ENCODE results near the gene SMTNL2. TPM values are rescaled to one million over a fixed set of nuclear protein-coding genes. Genes with fewer than 3 reads are reported as not detected.
"Not testable (repeated sequence)": the region's sequence is repeated elsewhere in the genome, so short reads cannot be mapped to it uniquely, and the experiment has no call there.

Gene SMTNL2
- polyA plus RNA-seq, 2 donors = 0.53 to 1.4 TPM

DNA sequence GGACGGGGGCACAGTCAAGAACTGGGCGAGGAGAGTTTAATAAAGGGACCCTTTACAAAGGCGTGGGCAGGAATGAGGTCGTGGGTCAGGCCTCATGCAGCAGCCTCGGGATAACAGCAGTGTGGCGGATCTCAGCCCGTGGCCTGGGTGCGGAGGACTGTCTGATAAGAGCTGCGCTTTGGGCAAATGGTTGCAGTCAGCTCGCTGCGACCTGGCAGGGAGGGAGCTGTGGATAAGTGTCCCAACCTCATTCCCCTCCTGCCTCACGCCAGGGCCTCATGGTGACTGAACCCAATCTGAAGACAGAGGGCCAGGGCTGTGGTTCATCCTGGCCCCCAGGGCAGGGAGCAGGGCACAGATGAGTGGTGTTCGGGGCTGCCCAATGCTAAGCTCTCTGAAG lies 13.6 kb downstream of the SMTNL2 start:
- H3K36me3 ChIP-seq (ENCODE audit: control insufficient read depth in 2 of 2, insufficient read depth in 2 of 2, low read length in 1 of 2) = no peaks in the 10 kb centered on the region
- H3K27me3 ChIP-seq (ENCODE audit: control insufficient read depth in 1 of 2, insufficient read depth in 2 of 2, low read length in 2 of 2) = no peaks in the 10 kb centered on the region
- peak overlapping the region; percentile 57 to 59 for H3K27ac ChIP-seq (ENCODE audit: low read depth in 2 of 2, low read length in 1 of 2)
- H3K4me3 ChIP-seq (ENCODE audit: low read depth in 1 of 2, low read length in 2 of 2) = no peak overlapping the region
- H3K4me1 ChIP-seq (ENCODE audit: control insufficient read depth in 2 of 2, insufficient read depth in 2 of 2, low read length in 1 of 2) = peaks cover 0 to 10% of the 10 kb centered on the region in 2 donors
- 78 to 84% methylated on average over 13 of the region's 13 CpGs for WGBS, 2 donors
- no peaks in the 10 kb centered on the region for H3K9me3 ChIP-seq (ENCODE audit: control insufficient read depth in 2 of 2, insufficient read depth in 1 of 2, low read depth in 1 of 2, low read length in 1 of 2)

DNA sequence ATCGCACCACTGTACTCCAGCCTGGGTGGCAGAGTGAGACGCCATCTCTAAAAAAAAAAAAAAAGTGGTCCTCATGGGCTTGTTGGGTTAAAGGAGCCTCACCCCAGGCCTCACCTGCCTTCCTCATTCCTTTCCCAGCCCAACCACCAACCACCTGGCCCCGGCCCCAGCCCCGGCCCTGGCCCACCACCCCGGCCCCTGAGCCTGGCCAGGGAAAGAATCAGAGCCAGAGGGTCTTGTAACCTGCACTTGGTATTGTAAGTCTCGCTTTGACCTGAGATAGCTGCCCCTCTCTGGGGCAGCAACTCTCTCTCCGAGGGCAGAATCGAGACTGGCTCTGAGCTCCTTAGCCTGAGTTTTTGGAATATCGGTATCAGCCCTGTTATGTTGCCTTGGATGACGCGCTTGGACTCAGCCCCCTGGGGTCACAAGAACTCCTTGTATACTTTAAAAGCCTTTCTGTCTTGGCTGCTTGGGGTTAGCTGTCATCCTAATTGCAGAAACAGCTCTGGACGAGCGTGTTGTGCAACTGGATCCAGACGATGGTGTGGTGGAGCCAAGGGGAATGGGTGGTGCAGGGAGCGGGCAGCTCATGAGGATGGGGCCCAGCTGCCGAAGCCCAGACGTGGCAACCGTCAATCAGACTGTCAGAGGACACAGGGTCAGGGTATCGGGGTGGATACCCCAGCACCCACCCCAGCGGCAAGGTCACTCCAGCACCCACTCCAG lies 14.6 kb downstream of the SMTNL2 start:
- Histone ChIP-seq H3K4me1 (ENCODE audit: control insufficient read depth in 2 of 2, insufficient read depth in 2 of 2, low read length in 1 of 2) (peaks cover 0 to 10% of the 10 kb centered on the region in 2 donors), H3K4me3 (ENCODE audit: low read depth in 1 of 2, low read length in 2 of 2) (no peak overlapping the region), H3K9me3 (ENCODE audit: control insufficient read depth in 2 of 2, insufficient read depth in 1 of 2, low read depth in 1 of 2, low read length in 1 of 2) (no peaks in the 10 kb centered on the region), H3K27ac (ENCODE audit: low read depth in 2 of 2, low read length in 1 of 2) (peak overlapping the region; percentile 59 to 88), H3K27me3 (ENCODE audit: control insufficient read depth in 1 of 2, insufficient read depth in 2 of 2, low read length in 2 of 2) (no peaks in the 10 kb centered on the region), H3K36me3 (ENCODE audit: control insufficient read depth in 2 of 2, insufficient read depth in 2 of 2, low read length in 1 of 2) (no peaks in the 10 kb centered on the region)
- WGBS, 2 donors = 66% methylated on average over 20 of the region's 20 CpGs

DNA sequence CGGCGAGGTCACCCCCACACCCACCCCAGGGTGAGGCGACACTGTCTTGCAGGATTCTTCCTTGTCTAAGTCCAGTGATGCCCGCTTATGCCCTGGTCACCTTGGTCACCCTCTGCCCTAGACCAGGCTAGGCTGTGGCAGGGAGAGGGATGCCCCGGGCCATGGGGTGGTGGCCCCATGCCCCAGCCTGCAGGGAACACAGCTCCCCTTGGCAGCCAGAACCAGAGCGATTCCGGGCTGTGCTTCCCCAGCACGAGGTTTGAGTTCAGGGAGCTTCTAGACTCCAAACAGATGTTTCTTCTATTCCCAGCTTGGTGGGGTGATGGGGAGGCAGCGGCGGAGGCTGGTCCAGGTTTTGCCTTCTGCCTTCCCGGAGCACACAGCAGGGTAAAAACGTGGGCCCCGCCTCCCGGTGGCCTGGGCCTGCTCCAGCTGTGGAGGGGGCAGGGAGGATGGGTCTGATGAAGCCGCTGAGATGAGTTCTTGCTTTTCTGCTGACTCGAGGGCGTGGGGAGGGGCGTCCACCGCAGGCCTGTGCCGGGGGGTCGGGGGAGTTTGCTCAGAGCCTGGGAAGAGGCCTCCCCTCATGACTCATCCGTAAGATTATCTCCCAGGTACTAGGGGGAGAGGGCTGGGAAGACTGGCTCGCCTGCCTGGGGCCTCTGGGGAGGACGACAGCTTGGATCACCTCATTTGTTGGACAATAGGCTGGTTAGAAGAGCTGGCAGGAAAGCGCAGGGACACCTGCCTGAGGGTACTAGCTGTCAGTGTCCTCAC lies 15.4 kb downstream of the SMTNL2 start:
- H3K36me3 ChIP-seq (ENCODE audit: control insufficient read depth in 2 of 2, insufficient read depth in 2 of 2, low read length in 1 of 2) = no peaks in the 10 kb centered on the region
- no peaks in the 10 kb centered on the region for H3K9me3 ChIP-seq (ENCODE audit: control insufficient read depth in 2 of 2, insufficient read depth in 1 of 2, low read depth in 1 of 2, low read length in 1 of 2)
- H3K4me1 ChIP-seq (ENCODE audit: control insufficient read depth in 2 of 2, insufficient read depth in 2 of 2, low read length in 1 of 2) = peaks cover 0 to 15% of the 10 kb centered on the region in 2 donors
- H3K27me3 ChIP-seq (ENCODE audit: control insufficient read depth in 1 of 2, insufficient read depth in 2 of 2, low read length in 2 of 2) = no peaks in the 10 kb centered on the region
- no peak overlapping the region for H3K4me3 ChIP-seq (ENCODE audit: low read depth in 1 of 2, low read length in 2 of 2)
- peak overlapping the region; percentile 71 to 81 for H3K27ac ChIP-seq (ENCODE audit: low read depth in 2 of 2, low read length in 1 of 2)
- 30 to 39% methylated on average over 25 of the region's 25 CpGs for WGBS, 2 donors

DNA sequence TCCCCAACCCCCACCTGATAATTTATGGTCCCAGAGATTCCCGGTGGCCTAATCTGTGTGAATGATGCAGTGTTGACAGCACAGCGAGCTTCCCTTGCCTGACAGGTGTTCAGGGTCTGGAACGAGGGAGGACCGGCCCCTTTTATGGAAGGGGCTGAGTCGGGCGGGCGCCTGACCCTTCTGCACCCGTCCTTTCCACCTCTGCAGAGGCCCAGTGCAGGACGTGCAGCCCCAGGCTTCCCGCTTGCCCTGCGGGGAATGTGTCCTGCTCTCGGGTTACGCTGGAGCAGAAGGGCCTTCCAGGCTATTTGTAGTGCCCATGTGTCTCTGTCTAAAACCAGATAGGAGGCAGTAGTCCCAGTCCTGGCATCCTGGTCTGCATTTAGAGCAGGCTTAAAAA lies 16.2 kb downstream of the SMTNL2 start:
- Histone ChIP-seq H3K36me3 (ENCODE audit: control insufficient read depth in 2 of 2, insufficient read depth in 2 of 2, low read length in 1 of 2) (no peaks in the 10 kb centered on the region), H3K9me3 (ENCODE audit: control insufficient read depth in 2 of 2, insufficient read depth in 1 of 2, low read depth in 1 of 2, low read length in 1 of 2) (no peaks in the 10 kb centered on the region), H3K27ac (ENCODE audit: low read depth in 2 of 2, low read length in 1 of 2) (peak overlapping the region in 1 of 2 donors; percentile 71), H3K27me3 (ENCODE audit: control insufficient read depth in 1 of 2, insufficient read depth in 2 of 2, low read length in 2 of 2) (no peaks in the 10 kb centered on the region), H3K4me1 (ENCODE audit: control insufficient read depth in 2 of 2, insufficient read depth in 2 of 2, low read length in 1 of 2) (peaks cover 0 to 15% of the 10 kb centered on the region in 2 donors), H3K4me3 (ENCODE audit: low read depth in 1 of 2, low read length in 2 of 2) (no peak overlapping the region)
- 67 to 75% methylated on average over 13 of the region's 13 CpGs for WGBS, 2 donors

DNA sequence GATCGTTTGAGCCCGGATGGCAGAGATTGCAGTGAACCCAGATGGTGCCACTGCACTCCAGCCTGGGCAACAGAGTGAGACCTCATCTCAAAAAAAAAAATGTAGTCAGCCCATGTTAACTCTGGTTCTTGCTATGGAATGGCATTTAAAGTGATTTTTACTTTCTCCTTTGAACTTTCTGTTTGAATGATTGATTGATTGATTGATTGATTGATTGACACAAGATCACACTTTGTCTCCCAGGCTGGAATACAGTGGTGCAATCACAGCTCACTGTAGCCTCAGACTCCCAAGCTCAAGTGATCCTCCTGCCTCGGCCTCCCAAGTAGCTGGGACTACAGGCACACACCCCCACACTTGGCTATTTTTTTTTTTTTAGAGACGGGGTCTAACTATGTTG lies 17.0 kb downstream of the SMTNL2 start:
- Histone ChIP-seq H3K9me3 (ENCODE audit: control insufficient read depth in 2 of 2, insufficient read depth in 1 of 2, low read depth in 1 of 2, low read length in 1 of 2) (no peaks in the 10 kb centered on the region), H3K27ac (ENCODE audit: low read depth in 2 of 2, low read length in 1 of 2) (no peak overlapping the region), H3K4me1 (ENCODE audit: control insufficient read depth in 2 of 2, insufficient read depth in 2 of 2, low read length in 1 of 2) (peaks cover 0 to 15% of the 10 kb centered on the region in 2 donors), H3K4me3 (ENCODE audit: low read depth in 1 of 2, low read length in 2 of 2) (no peak overlapping the region), H3K27me3 (ENCODE audit: control insufficient read depth in 1 of 2, insufficient read depth in 2 of 2, low read length in 2 of 2) (no peaks in the 10 kb centered on the region), H3K36me3 (ENCODE audit: control insufficient read depth in 2 of 2, insufficient read depth in 2 of 2, low read length in 1 of 2) (no peaks in the 10 kb centered on the region)
- 87 to 93% methylated on average over 4 of the region's 4 CpGs for WGBS, 2 donors

DNA sequence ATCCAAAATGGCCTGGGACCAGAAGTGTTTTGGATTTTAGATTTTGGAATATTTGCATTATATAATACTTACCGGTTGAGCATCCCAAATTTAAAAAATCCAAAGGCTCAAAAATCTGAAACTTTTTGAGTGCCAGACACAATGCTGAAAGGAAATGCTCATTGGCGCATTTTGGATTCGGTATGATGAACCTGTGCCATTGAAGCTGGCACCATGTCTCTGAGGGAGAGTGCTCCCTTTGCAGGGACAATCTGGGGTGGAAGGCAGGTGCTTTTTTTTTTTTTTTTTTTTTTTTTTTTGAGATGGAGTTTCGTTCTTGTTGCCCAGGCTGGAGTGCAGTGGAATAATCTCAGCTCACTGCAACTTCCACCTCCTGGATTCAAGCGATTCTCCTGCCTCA lies 17.7 kb downstream of the SMTNL2 start:
- Histone ChIP-seq H3K27ac (ENCODE audit: low read depth in 2 of 2, low read length in 1 of 2) (no peak overlapping the region), H3K4me1 (ENCODE audit: control insufficient read depth in 2 of 2, insufficient read depth in 2 of 2, low read length in 1 of 2) (peaks cover 0 to 15% of the 10 kb centered on the region in 2 donors), H3K4me3 (ENCODE audit: low read depth in 1 of 2, low read length in 2 of 2) (no peak overlapping the region), H3K9me3 (ENCODE audit: control insufficient read depth in 2 of 2, insufficient read depth in 1 of 2, low read depth in 1 of 2, low read length in 1 of 2) (no peaks in the 10 kb centered on the region), H3K27me3 (ENCODE audit: control insufficient read depth in 1 of 2, insufficient read depth in 2 of 2, low read length in 2 of 2) (no peaks in the 10 kb centered on the region), H3K36me3 (ENCODE audit: control insufficient read depth in 2 of 2, insufficient read depth in 2 of 2, low read length in 1 of 2) (no peaks in the 10 kb centered on the region)
- WGBS, 2 donors = 77 to 79% methylated on average over 5 of the region's 5 CpGs

DNA sequence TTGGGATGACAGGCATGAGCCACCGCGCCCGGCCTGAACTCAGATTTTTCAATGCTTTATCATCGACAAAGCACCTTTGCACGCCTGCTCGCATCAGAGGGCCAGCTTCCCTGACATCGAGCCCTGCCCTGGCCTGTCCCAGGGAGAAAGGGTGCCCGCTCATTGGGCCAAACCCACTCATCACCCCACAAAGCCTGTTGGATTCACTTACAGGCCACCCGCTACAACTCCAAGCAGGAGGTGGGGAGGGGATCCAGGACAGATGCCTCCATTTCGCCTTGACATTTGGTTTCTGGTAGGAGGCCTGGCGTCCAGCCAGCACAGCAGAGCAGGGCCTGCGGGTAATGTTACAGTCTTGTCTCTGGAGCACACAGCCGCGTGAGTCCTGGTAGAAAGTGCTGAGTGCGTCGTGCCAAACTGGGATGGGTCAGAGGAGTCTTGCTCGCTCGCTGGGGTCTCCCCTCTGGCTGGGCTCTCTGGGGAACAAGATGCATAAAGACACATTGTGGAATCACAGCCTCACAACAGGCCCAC lies 19.8 kb downstream of the SMTNL2 start:
- no peak overlapping the region for H3K4me3 ChIP-seq (ENCODE audit: low read depth in 1 of 2, low read length in 2 of 2)
- WGBS, 2 donors = 41 to 63% methylated on average over 18 of the region's 18 CpGs
- H3K4me1 ChIP-seq (ENCODE audit: control insufficient read depth in 2 of 2, insufficient read depth in 2 of 2, low read length in 1 of 2) = peaks cover 0 to 12% of the 10 kb centered on the region in 2 donors
- peak overlapping the region; percentile 34 for H3K27ac ChIP-seq (ENCODE audit: low read depth in 2 of 2, low read length in 1 of 2)
- H3K36me3 ChIP-seq (ENCODE audit: control insufficient read depth in 2 of 2, insufficient read depth in 2 of 2, low read length in 1 of 2) = no peaks in the 10 kb centered on the region
- H3K9me3 ChIP-seq (ENCODE audit: control insufficient read depth in 2 of 2, insufficient read depth in 1 of 2, low read depth in 1 of 2, low read length in 1 of 2) = no peaks in the 10 kb centered on the region
- H3K27me3 ChIP-seq (ENCODE audit: control insufficient read depth in 1 of 2, insufficient read depth in 2 of 2, low read length in 2 of 2) = no peaks in the 10 kb centered on the region

DNA sequence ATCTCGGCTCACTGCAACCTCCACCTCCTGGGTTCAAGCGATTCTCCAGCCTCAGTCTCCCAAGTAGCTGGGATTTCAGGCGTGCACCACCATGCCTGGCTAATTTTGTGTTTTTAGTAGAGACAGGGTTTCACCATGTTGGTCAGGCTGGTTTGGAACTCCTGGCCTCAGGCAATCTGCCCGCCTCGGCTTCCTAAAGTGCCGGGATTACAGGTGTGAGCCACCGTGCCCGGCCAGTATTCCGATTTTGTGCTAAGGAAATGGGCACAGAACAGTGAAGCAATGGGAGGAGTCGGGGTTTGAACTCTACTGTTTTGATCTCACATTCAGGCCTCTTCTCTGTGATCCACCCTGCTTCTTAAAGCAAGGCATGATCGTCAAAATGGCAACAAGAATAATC lies 20.4 kb downstream of the SMTNL2 start:
- not testable (repeated sequence) for H3K9me3 ChIP-seq (ENCODE audit: control insufficient read depth in 2 of 2, insufficient read depth in 1 of 2, low read depth in 1 of 2, low read length in 1 of 2); H3K4me1 ChIP-seq (ENCODE audit: control insufficient read depth in 2 of 2, insufficient read depth in 2 of 2, low read length in 1 of 2); H3K4me3 ChIP-seq (ENCODE audit: low read depth in 1 of 2, low read length in 2 of 2); H3K36me3 ChIP-seq (ENCODE audit: control insufficient read depth in 2 of 2, insufficient read depth in 2 of 2, low read length in 1 of 2); H3K27me3 ChIP-seq (ENCODE audit: control insufficient read depth in 1 of 2, insufficient read depth in 2 of 2, low read length in 2 of 2)
- 70 to 79% methylated on average over 11 of the region's 11 CpGs for WGBS, 2 donors
- peak overlapping the region; percentile 34 for H3K27ac ChIP-seq (ENCODE audit: low read depth in 2 of 2, low read length in 1 of 2)

DNA sequence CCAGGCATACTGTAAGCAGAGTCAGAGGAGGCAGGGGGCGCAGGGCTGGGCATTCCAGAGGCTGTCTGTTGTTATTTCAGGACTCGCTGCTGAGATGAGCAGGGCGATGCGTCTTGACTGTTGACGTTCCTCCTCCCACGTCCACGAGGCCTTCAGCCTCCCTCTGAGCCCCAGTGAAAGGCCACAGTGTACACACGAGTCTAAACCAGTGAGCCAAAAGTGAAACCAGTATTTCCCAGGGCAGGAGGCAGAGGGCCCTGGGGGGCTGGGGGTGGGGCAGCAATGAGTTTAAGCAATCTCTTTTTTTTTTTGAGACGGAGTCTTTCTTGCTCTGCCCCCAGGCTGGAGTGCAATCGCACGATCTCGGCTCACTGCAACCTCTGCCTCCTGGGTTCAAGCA lies 21.5 kb downstream of the SMTNL2 start:
- H3K27me3 ChIP-seq (ENCODE audit: control insufficient read depth in 1 of 2, insufficient read depth in 2 of 2, low read length in 2 of 2) = no peaks in the 10 kb centered on the region
- H3K4me1 ChIP-seq (ENCODE audit: control insufficient read depth in 2 of 2, insufficient read depth in 2 of 2, low read length in 1 of 2) = peaks cover 0 to 6% of the 10 kb centered on the region in 2 donors
- H3K9me3 ChIP-seq (ENCODE audit: control insufficient read depth in 2 of 2, insufficient read depth in 1 of 2, low read depth in 1 of 2, low read length in 1 of 2) = no peaks in the 10 kb centered on the region
- 53 to 57% methylated on average over 12 of the region's 12 CpGs for WGBS, 2 donors
- H3K27ac ChIP-seq (ENCODE audit: low read depth in 2 of 2, low read length in 1 of 2) = peak overlapping the region; percentile 12 to 64
- H3K4me3 ChIP-seq (ENCODE audit: low read depth in 1 of 2, low read length in 2 of 2) = no peak overlapping the region
- H3K36me3 ChIP-seq (ENCODE audit: control insufficient read depth in 2 of 2, insufficient read depth in 2 of 2, low read length in 1 of 2) = no peaks in the 10 kb centered on the region
